ENCODE data around the gene TLCD3A. TPM values are rescaled to one million over a fixed set of nuclear protein-coding genes. Genes with fewer than 3 reads are reported as not detected.
"Not testable (repeated sequence)": the region's sequence is repeated elsewhere in the genome, so short reads cannot be mapped to it uniquely, and the experiment has no call there.

Gene TLCD3A
- total RNA-seq, 1 experiment from 2014 or later: 27.4 TPM

GRCh38 chr17:789931-790873, 57.8 kb downstream of the TLCD3A start:
- peaks cover 15% of the 10 kb centered on the region for H3K36me3 ChIP-seq (ENCODE audit: insufficient read depth, low read length)
- not testable (repeated sequence) for DNase-seq; H3K9me2 ChIP-seq (replicated peaks; ENCODE audit: insufficient read depth, low read length); H3K9ac ChIP-seq (ENCODE audit: low read length); H3K4me1 ChIP-seq (ENCODE audit: low read length); H3K4me2 ChIP-seq (ENCODE audit: low read depth, low read length, poor library complexity, severe bottlenecking); H4K20me1 ChIP-seq (ENCODE audit: insufficient read depth, low read depth, low read length); H3K4me3 ChIP-seq (ENCODE audit: low read length); H3K27me3 ChIP-seq (ENCODE audit: low read length); H3K27ac ChIP-seq (ENCODE audit: low read length); H3K9me3 ChIP-seq (ENCODE audit: low read length); H3K79me2 ChIP-seq (ENCODE audit: low read length); H2AFZ ChIP-seq (ENCODE audit: low read length)

- DNase-seq; H4K20me1 ChIP-seq (ENCODE audit: insufficient read depth, low read depth, low read length); H2AFZ ChIP-seq (ENCODE audit: low read length); H3K9me3 ChIP-seq (ENCODE audit: low read length); H3K4me2 ChIP-seq (ENCODE audit: low read depth, low read length, poor library complexity, severe bottlenecking); H3K4me3 ChIP-seq (ENCODE audit: low read length); H3K79me2 ChIP-seq (ENCODE audit: low read length); H3K27me3 ChIP-seq (ENCODE audit: low read length); H3K27ac ChIP-seq (ENCODE audit: low read length); H3K9me2 ChIP-seq (replicated peaks; ENCODE audit: insufficient read depth, low read length); H3K9ac ChIP-seq (ENCODE audit: low read length); H3K4me1 ChIP-seq (ENCODE audit: low read length): not testable (repeated sequence)
- peaks cover 15% of the 10 kb centered on the region for H3K36me3 ChIP-seq (ENCODE audit: insufficient read depth, low read length)
Measured at GRCh38 chr17:790874-791247, 58.5 kb downstream of the TLCD3A start.

- no peak overlapping the region for H3K4me3 ChIP-seq (ENCODE audit: low read length)
- no peak overlapping the region for H3K4me2 ChIP-seq (ENCODE audit: low read depth, low read length, poor library complexity, severe bottlenecking)
- no peaks in the 10 kb centered on the region for H3K79me2 ChIP-seq (ENCODE audit: low read length)
- no peaks in the 10 kb centered on the region for H3K4me1 ChIP-seq (ENCODE audit: low read length)
- H3K9me3 ChIP-seq (ENCODE audit: low read length): no peaks in the 10 kb centered on the region
- no peak overlapping the region for H3K9ac ChIP-seq (ENCODE audit: low read length)
- no peaks in the 10 kb centered on the region for H3K27me3 ChIP-seq (ENCODE audit: low read length)
- DNase-seq: no peak
- H3K9me2 ChIP-seq (replicated peaks; ENCODE audit: insufficient read depth, low read length): no peaks in the 10 kb centered on the region
- no peak overlapping the region for H2AFZ ChIP-seq (ENCODE audit: low read length)
- no peak overlapping the region for H3K27ac ChIP-seq (ENCODE audit: low read length)
- no peaks in the 10 kb centered on the region for H4K20me1 ChIP-seq (ENCODE audit: insufficient read depth, low read depth, low read length)
- peaks cover 15% of the 10 kb centered on the region for H3K36me3 ChIP-seq (ENCODE audit: insufficient read depth, low read length)
Measured at GRCh38 chr17:791829-792228, 59.4 kb downstream of the TLCD3A start.

- Histone ChIP-seq H3K4me3 (ENCODE audit: low read length) (no peak overlapping the region), H3K9me2 (replicated peaks; ENCODE audit: insufficient read depth, low read length) (no peaks in the 10 kb centered on the region), H3K9ac (ENCODE audit: low read length) (no peak overlapping the region), H3K79me2 (ENCODE audit: low read length) (no peaks in the 10 kb centered on the region), H4K20me1 (ENCODE audit: insufficient read depth, low read depth, low read length) (no peaks in the 10 kb centered on the region), H3K9me3 (ENCODE audit: low read length) (no peaks in the 10 kb centered on the region), H3K4me2 (ENCODE audit: low read depth, low read length, poor library complexity, severe bottlenecking) (no peak overlapping the region), H2AFZ (ENCODE audit: low read length) (no peak overlapping the region), H3K4me1 (ENCODE audit: low read length) (no peaks in the 10 kb centered on the region), H3K27ac (ENCODE audit: low read length) (no peak overlapping the region), H3K36me3 (ENCODE audit: insufficient read depth, low read length) (peaks cover 15% of the 10 kb centered on the region), H3K27me3 (ENCODE audit: low read length) (no peaks in the 10 kb centered on the region)
- no peak for DNase-seq
Measured at GRCh38 chr17:792277-792676, 59.9 kb downstream of the TLCD3A start.

Other genes starting within 250 kb of the TLCD3A start
- gene VPS53, start 17.8 kb upstream of the TLCD3A start, total RNA-seq (2014; rRNA removed; shearing (Covaris generic); ENCODE audit: low replicate concordance): 8.0 and 14.1 TPM in 2 replicates
- gene GEMIN4, start 19.7 kb downstream of the TLCD3A start, total RNA-seq (2014; rRNA removed; shearing (Covaris generic); ENCODE audit: low replicate concordance): 20.2 and 31.1 TPM in 2 replicates
- 44.0 and 46.2 TPM in 2 replicates for gene GLOD4, start 49.7 kb downstream of the TLCD3A start, total RNA-seq (2014; rRNA removed; shearing (Covaris generic); ENCODE audit: low replicate concordance)
- 11.9 and 17.5 TPM in 2 replicates for gene MRM3, start 49.8 kb downstream of the TLCD3A start, total RNA-seq (2014; rRNA removed; shearing (Covaris generic); ENCODE audit: low replicate concordance)
- 1.1 TPM in 1 of 2 replicates, not detected in the other for gene NXN, start 247.2 kb downstream of the TLCD3A start, total RNA-seq (2014; rRNA removed; shearing (Covaris generic); ENCODE audit: low replicate concordance)

Data from Karpas-422 (cell line).